ENCODE measurements around the gene TRIM9. TPM values are rescaled to one million over a fixed set of nuclear protein-coding genes. Genes with fewer than 3 reads are reported as not detected.
"Not testable (repeated sequence)": the region's sequence is repeated elsewhere in the genome, so short reads cannot be mapped to it uniquely, and the experiment has no call there.

Gene TRIM9
- total RNA-seq, 1 experiment from 2014 or later = 3.1 TPM

GRCh38 chr14:51004352-51004800 is 90.5 kb downstream of the TRIM9 start:
- DNase-seq (ENCODE audit: low read depth) = peak; percentile 28

- DNase-seq (ENCODE audit: low read depth) = no peak
These were observed 92.4 kb downstream of the TRIM9 start for GRCh38 chr14:51002406-51002999.

DNA sequence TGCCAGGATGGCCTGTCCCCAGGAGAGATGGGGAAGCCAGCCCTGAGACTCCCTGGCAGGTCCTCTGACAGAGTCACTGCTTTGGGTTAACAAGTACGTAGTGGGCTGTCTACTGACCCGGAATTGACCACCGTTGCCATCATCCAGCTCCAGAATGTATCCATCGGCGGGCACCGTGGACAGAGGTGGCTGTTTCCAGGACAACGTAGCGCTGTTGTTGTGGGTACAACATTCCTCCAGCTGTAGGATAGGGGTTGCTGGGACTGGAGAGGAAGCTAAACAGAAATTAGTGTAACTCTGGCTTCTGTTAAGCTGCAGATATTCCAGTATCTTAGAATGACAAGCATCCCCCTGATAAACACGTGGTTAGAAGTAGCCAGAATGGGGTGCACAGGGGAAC is 94.3 kb downstream of the TRIM9 start:
- no peak for DNase-seq (ENCODE audit: low read depth)

DNA sequence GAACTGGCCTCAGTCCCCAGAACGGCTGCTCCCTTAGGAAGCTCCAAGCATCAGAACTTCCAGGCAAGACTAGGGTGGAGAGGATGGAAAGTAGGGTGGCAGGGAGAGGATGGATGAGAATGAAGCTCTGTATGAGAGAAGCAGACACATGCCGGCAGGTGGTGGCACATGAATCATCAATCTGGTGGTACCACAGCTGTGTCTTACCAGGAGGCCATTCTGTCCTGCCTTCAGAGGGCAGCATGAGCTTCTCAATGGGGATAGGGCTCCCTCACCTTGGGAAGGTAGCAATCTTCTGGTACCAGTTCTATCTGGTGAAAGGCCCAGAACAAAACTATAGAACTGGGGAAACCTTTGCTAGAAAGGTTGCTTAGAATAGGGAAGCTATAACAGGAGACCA is 95.2 kb downstream of the TRIM9 start:
- DNase-seq (ENCODE audit: low read depth) = peak; percentile 10

DNA sequence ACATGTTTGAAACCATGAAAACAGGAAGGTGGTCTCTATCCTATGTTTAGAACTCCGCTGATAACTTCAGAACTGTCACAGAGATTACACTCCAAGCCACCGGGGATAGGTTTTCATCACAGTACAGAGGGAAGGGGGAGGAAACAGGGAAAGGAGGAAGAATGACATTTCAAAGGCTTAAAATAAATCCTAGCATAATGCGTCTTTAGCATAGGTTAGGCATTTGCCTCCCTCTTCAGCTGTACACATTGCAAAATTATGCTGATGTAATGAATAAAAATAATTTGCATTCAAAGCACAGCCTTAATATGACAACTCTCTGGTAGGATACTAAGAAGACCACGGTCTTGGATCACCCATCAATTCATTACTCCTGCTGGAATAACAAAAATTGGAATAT is 96.3 kb downstream of the TRIM9 start:
- no peak for DNase-seq (ENCODE audit: low read depth)

- DNase-seq (ENCODE audit: low read depth) = no peak
These were observed 97.2 kb downstream of the TRIM9 start for GRCh38 chr14:50997712-50998111.

GRCh38 chr14:50994158-50994557 is 100.7 kb downstream of the TRIM9 start:
- DNase-seq (ENCODE audit: low read depth) = not testable (repeated sequence)

GRCh38 chr14:50985859-50986331 is 109.0 kb downstream of the TRIM9 start:
- DNase-seq (ENCODE audit: low read depth) = no peak

DNA sequence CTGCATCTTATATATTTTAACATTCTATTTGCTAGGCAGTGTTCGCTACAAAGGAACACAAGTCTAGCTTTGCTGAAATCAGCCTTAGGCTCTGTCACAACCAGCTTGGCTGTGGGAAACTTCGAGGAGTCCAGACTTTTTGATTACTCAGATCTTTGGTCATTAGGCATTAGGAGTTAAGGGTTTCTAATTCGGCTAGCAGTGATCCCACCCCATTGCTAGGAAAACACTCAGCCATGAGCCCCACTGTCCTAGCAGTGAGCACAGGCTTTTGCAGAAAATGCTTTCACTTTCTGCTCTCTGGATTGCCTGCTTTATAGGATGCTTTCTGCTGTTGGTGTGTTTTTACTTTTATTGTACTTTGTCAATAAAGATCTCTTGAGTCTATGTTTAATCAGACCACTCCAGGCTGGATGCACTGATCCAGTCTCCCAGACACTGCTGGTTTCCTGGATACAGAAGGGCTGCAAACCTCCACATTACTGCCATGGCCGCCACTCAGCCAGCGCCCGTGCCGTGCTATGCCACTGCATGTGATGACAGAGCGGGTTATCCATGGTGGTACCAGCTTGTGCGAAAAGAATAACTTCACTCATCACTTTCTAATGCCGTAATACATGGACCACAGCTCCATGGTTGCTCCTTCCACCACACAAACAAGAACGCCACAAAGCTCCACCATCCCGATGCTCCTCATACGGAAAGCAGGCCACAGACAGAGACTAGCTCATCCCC is 109.6 kb downstream of the TRIM9 start:
- no peak for DNase-seq (ENCODE audit: low read depth)

DNA sequence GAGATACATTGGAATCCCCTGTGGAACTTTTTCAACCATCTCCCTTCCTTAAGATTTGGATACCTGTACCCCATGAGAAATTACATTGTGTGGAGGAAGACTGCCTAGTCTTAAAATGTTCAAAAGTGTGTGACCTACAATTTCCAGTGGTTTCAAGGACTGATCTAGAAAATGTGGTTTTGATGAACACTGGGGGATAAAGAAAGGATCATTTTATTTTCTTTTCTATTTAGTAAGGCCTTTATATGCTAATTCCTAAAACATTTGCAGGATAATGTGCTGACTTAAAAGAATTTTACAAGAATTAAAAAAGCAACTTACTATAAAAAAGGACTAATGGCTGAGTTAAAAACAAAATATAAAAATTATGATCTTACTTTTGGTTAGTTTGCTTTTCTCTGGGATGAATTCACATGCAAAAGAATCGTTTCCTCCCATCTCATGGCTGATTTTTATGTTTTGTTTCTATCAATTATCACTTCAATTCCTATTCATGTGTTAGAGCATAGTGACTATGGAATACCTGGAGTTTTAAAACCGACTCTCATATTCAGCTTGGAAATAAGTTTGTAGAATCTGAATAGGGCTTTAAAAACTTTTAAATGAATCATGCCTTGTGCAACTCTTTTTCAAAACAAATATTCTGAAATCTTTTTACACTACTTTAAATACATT is 110.7 kb downstream of the TRIM9 start:
- DNase-seq (ENCODE audit: low read depth) = no peak

DNA sequence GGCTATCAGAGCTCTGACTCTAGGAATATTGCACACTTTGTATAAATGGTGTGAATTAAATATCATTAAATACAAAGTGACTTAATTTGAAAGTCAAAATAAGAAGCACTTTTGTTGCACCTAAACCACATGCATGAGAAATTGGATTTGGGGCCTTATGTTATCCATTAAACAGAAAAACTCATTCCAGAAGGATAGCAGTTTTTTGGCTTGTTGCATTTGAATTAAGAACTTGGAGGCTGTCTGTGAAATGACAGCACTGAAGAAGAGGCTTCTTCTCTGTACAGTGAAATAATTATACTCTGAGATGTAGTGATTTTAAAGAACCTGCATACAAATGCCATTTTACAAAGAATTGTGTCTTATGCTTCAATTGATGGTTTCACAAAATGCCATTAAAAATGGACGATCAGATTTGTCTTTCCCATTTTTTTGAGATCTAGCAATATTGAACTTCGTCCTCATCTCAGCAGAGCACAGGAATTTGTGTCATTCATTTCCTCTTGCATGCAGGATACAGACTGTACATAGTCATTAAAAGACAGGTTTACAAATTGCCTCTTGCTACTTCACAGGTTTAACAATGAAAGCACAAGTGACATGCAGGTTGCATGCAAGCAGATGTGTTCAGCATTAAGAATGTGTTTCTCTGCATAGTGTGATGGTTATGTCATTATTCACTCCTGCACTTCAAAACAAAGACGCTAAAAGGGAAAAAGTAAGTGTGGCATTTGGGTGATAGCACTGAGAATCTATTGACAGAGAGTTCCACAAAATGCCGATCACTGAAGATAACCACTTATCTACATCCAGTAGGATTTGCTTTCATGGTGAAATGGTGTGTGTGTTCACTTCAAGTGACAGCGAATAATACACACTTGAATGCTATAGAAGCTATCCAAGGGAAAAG is 114.7 kb downstream of the TRIM9 start:
- DNase-seq (ENCODE audit: low read depth) = no peak

- DNase-seq (ENCODE audit: low read depth) = no peak
These were observed 116.0 kb downstream of the TRIM9 start for GRCh38 chr14:50978888-50979287.

- DNase-seq (ENCODE audit: low read depth) = no peak
These were observed 116.4 kb downstream of the TRIM9 start for GRCh38 chr14:50978529-50978871.

DNA sequence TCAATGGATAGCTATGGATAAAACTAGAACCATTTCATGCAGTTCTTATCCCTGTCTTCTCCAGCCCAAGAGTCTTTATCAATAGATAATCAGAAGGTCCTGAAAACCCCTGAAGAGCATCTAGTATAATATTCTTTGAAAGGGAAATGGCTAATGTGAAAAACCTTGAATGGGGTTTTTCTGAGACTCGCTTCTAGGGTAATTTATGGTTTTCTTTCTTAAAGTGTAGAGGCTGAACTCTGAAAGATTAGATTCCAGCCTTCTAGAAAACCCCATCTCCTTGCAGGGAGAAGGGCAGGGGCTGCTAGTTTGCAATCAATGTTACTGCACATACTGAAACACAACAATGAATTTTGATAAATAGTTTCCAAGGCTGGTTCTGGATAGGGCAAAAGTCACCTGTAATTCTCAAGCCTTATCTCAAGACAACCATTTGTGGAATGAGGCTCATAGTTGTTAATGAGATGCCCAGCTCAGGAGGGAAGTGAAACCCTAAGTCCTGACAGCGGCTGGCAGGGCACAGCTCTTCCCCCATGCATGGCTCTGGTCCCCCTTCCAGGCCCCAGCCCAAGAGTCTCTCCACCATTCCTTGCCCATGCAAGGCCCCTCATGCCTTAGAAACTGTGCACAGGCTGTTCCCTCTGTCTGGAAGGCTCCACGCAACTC is 116.9 kb downstream of the TRIM9 start:
- no peak for DNase-seq (ENCODE audit: low read depth)

DNA sequence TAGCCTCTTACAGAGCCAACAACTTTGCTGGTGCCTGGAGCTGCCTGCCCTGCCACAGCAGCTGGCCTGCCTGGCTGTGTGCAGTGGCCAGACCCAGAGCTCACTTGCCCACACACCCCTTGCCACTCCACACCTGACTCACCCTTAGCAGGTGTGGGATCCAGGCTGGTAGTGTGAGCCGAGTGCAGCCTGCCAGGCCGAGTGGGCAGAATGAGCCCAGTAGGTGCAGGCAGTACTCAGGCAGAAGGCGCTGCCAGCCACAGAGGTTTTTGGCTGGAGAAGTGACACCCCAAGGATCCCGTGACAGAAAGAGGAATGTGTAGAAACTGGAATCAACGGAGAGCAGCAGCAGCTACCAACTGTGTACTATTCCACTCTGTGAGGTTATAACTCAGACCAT is 120.8 kb downstream of the TRIM9 start:
- DNase-seq (ENCODE audit: low read depth) = no peak

- no peak for DNase-seq (ENCODE audit: low read depth)
These were observed 122.2 kb downstream of the TRIM9 start for GRCh38 chr14:50972734-50973133.

DNA sequence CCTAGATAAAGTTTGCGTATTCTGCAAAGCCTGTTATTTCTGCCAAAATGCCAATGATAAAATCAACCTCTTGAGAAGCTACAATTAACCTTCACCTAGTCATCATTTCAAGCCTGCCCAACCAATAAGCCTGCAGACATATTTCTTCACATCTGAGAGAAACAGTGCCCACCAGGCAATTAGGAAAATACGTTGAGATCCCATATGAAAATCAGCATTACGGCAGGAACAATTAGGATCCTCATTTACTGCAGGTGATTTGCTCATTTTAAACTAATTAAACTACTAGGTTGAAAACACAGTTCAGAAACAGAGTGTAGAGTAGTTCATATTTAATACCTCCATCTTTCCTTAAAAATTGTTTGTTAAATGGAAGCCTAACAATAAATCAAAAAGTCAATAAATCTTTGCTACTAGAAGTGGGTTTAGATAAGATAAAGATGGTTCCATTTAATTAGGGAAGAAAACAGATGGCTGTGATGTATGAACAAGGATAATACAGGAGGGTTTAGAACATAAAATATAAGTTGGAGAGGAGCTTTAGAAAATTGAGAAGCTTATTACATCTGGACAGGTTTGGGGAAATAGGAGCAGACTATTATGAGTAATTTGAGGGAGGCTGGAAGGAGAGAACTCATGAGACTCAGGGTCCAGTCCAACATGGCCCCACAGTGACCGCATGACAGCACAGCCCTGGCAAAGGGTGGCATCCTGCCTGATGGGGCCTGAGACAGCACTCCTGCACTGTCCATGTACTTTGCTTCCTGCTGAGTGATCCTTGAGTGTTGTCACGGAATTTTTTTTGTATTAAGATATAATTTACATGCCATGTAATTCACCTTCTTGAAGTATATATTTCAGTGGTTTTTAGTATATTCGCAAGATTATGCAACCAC is 123.8 kb downstream of the TRIM9 start:
- no peak for DNase-seq (ENCODE audit: low read depth)

GRCh38 chr14:50967790-50968189 is 127.1 kb downstream of the TRIM9 start:
- no peak for DNase-seq (ENCODE audit: low read depth)

- no peak for DNase-seq (ENCODE audit: low read depth)
These were observed 127.8 kb downstream of the TRIM9 start for GRCh38 chr14:50967103-50967502.

GRCh38 chr14:50964683-50965390 is 130.1 kb downstream of the TRIM9 start:
- peak; percentile 88 for DNase-seq (ENCODE audit: low read depth)

Measured in Daoy (cell line).